Panc1 (cell line): Measurements from ENCODE around the gene DNM3. TPM values are rescaled to one million over a fixed set of nuclear protein-coding genes. Genes with fewer than 3 reads are reported as not detected.
A peak's percentile ranks its signal among the peaks of the same experiment; 100 is the strongest.

Source experiments
- ATAC-seq: fragments of 200-7000 bp; cut with Tn5 transposase; 2 replicates; pipeline ENCODE4 v1.9.1; 2020; ENCODE audit warnings: mild to moderate bottlenecking, moderate library complexity
- BruUV-seq: library from RNA; stranded (reverse); fragments of 400-500 nt; replicated peaks from 2 replicates; lab custom pipeline; 2021; lab: Mats Ljungman, UMichigan
- CTCF ChIA-PET: fragments of 300-600 bp; sonication (Branson Sonifier 250); formaldehyde crosslinking; loops from one replicate; lab custom pipeline; 2022; ENCODE audit warnings: antibody characterized with exemption; lab: Charles Lee
- POLR2A ChIA-PET: fragments of 300-600 bp; sonication (Branson Sonifier 250); formaldehyde crosslinking; loops from one replicate; lab custom pipeline; 2022; ENCODE audit warnings: antibody characterized with exemption; lab: Charles Lee
- DNase-seq: peaks from one replicate; pipeline ENCODE4 v3.0.0-alpha.2; 2010; ENCODE audit warnings: low read depth, low spot score
- H3K27ac ChIP-seq: 2 replicates; pipeline ENCODE4 v1.5.1; 2011; ENCODE audit warnings: mild to moderate bottlenecking, low read length, inconsistent platforms
- H3K27me3 ChIP-seq: fragments of 200-500 bp; sonication (Bioruptor generic); 2 replicates; pipeline ENCODE4 v1.6.0; 2014; ENCODE audit warnings: low read length, inconsistent platforms; ENCODE audit not compliant: control insufficient read depth, insufficient read depth
- H3K36me3 ChIP-seq: fragments of 200-500 bp; sonication (Bioruptor generic); 2 replicates; pipeline ENCODE4 v1.5.1; 2014; ENCODE audit warnings: inconsistent platforms, mild to moderate bottlenecking, low read length, moderate library complexity; ENCODE audit not compliant: control insufficient read depth, insufficient read depth
- H3K4me1 ChIP-seq: 2 replicates; pipeline ENCODE4 v1.5.1; 2011; ENCODE audit warnings: inconsistent platforms, mild to moderate bottlenecking, low read length, moderate library complexity; ENCODE audit not compliant: control insufficient read depth, insufficient read depth
- H3K4me3 ChIP-seq, 2 experiments: 2 replicates each; pipeline ENCODE4 v1.5.1; 2011 to 2012; ENCODE audit warnings: low read depth in 2 of 2, low read length in 2 of 2, mild to moderate bottlenecking in 2 of 2, inconsistent platforms in 1 of 2, moderate library complexity in 1 of 2
- H3K9me3 ChIP-seq: fragments of 200-500 bp; sonication (Bioruptor generic); 2 replicates; pipeline ENCODE4 v1.5.1; 2014; ENCODE audit warnings: low read depth, mild to moderate bottlenecking, inconsistent platforms, low read length, moderate library complexity; ENCODE audit not compliant: control insufficient read depth, insufficient read depth
- CTCF ChIP-seq: fragments of 450-650 bp; IDR thresholded peaks from 2 replicates; pipeline ENCODE4 v1.5.1; 2017; ENCODE audit warnings: mild to moderate bottlenecking
- POLR2AphosphoS5 ChIP-seq: IDR thresholded peaks from 2 replicates; pipeline ENCODE4 v1.6.1; 2012; ENCODE audit warnings: mild to moderate bottlenecking, low read depth, low read length, moderate library complexity
- REST ChIP-seq, 2 experiments: IDR thresholded peaks; 2 replicates each; pipeline ENCODE4 v1.6.1; 2011 to 2012; ENCODE audit warnings: low read depth in 2 of 2, control low read depth in 1 of 2, low read length in 1 of 2, mild to moderate bottlenecking in 1 of 2, moderate library complexity in 1 of 2; ENCODE audit not compliant: insufficient read depth in 1 of 2
- SIN3A ChIP-seq: IDR thresholded peaks from 2 replicates; pipeline ENCODE4 v1.6.1; 2012; ENCODE audit warnings: low read depth, mild to moderate bottlenecking, low read length, moderate library complexity, borderline replicate concordance; ENCODE audit not compliant: insufficient read depth
- TCF7L2 ChIP-seq: IDR thresholded peaks from 2 replicates; pipeline ENCODE4 v1.6.1; 2011; ENCODE audit warnings: mild to moderate bottlenecking, low read depth, low read length, inconsistent platforms
- in situ Hi-C: cut with HindIII; loops from 2 replicates; pipeline ENCODE4 v1.10.0; 2016; ENCODE audit warnings: low sequenced_read_pairs, low pct_unique_long_range_greater_than_20kb
- intact Hi-C: fragments of 100-400 bp; cut with micrococcal nuclease; formaldehyde crosslinking; loops from one replicate; pipeline ENCODE4 v1.10.0; 2022; ENCODE audit not compliant: unreplicated experiment
- total RNA-seq: library from RNA; stranded (reverse); gene quantifications from one replicate; pipeline ENCODE4 v1.2.1, GENCODE V29; 2021; ENCODE audit not compliant: unreplicated experiment

DNM3 gene
- total RNA-seq, 1 experiment from 2014 or later = 0.46 TPM

DNA sequence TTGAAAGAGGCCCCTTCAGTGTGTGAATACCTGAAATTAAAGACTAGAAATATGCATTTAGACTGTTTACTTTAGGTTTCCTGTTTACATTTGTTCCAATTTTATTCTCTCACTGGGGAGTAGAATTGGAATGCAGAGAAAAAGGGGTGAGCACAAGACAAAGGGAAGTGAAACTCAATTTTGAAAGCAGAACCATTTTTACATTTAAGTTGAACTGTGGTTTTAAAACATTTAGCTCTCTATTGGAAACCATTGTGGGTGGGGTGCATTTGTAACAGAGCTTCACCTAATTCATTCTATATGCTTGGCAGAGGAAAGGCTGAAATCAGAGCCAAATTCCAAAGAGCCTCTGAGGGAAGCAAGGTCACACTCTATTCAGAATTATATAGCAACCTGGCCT, 343.9 kb downstream of the DNM3 start:
- ChIA-PET CTCF (interaction anchor here (0.7 kb wide), 1 partner anchor 182 kb away, joined by 3 read pairs; no protein-coding TSS in a partner anchor), POLR2A (interaction anchor here (0.6 kb wide), 1 partner anchor 173 kb away, joined by 3 read pairs; no protein-coding TSS in a partner anchor)
- Histone ChIP-seq H3K4me1 (peaks cover 53% of the 10 kb centered on the region), H3K9me3 (no peaks in the 10 kb centered on the region), H3K27ac (peak overlapping the region; percentile 86), H3K27me3 (no peaks in the 10 kb centered on the region), H3K4me3 (no peak overlapping the region), H3K36me3 (no peaks in the 10 kb centered on the region)
- in situ Hi-C loops = no loop called here
- intact Hi-C loops = no loop called here
- no TSS peak for BruUV-seq
- TF ChIP-seq TCF7L2 (no peak), REST (IDR thresholded peaks at IDR 0.05; ENCODE audit: insufficient read depth in 1 of 2, low read depth in 2 of 2, low read length in 1 of 2) (no peak)
- DNase-seq (no peak), ATAC-seq (peak; percentile 41; the same call in 1 of the 2 replicates)

GRCh38 chr1:172185996-172186395, 344.7 kb downstream of the DNM3 start:
- intact Hi-C loops (no loop called here), in situ Hi-C loops (no loop called here)
- peak overlapping the region; percentile 86 for H3K27ac ChIP-seq
- H3K4me1 ChIP-seq = peaks cover 46% of the 10 kb centered on the region
- TF ChIP-seq SIN3A = no peak
- no peak for TF ChIP-seq TCF7L2
- no peak for TF ChIP-seq REST (IDR thresholded peaks at IDR 0.05; ENCODE audit: insufficient read depth in 1 of 2, low read depth in 2 of 2, low read length in 1 of 2)
- H3K36me3 ChIP-seq = no peaks in the 10 kb centered on the region
- DNase-seq (no peak), ATAC-seq (no peak)
- ChIA-PET POLR2A (no interaction called here), CTCF (no interaction called here)
- BruUV-seq = no TSS peak
- no peaks in the 10 kb centered on the region for H3K9me3 ChIP-seq
- H3K27me3 ChIP-seq = no peaks in the 10 kb centered on the region
- no peak overlapping the region for H3K4me3 ChIP-seq

GRCh38 chr1:172201572-172201971, 360.3 kb downstream of the DNM3 start:
- CTCF ChIA-PET = no interaction called here
- intact Hi-C loops (no loop called here), in situ Hi-C loops (no loop called here)
- Histone ChIP-seq H3K4me1 (no peaks in the 10 kb centered on the region; the same call in 1 of the 2 replicates), H3K27ac (peak overlapping the region; percentile 45; the same call in 1 of the 2 replicates), H3K36me3 (no peaks in the 10 kb centered on the region), H3K27me3 (no peaks in the 10 kb centered on the region), H3K9me3 (no peaks in the 10 kb centered on the region; the same call in 1 of the 2 replicates), H3K4me3 (no peak overlapping the region)
- TF ChIP-seq TCF7L2 (no peak), SIN3A (no peak), CTCF (no peak), REST (IDR thresholded peaks at IDR 0.05; ENCODE audit: insufficient read depth in 1 of 2, low read depth in 2 of 2, low read length in 1 of 2) (no peak), POLR2AphosphoS5 (no peak)
- POLR2A ChIA-PET = no interaction called here
- ATAC-seq = no peak
- DNase-seq = no peak
- BruUV-seq = no TSS peak
